Activated CD4-positive, alpha-beta memory T cell treated with anti-CD3 and anti-CD28 coated beads, Interleukin-2, amount 10 ng/mL, durations not matched to agents 7 days and 5 days (primary cell): ENCODE measurements around the gene SUSD1. TPM values are rescaled to one million over a fixed set of nuclear protein-coding genes. Genes with fewer than 3 reads are reported as not detected.

Experiments used
- CTCF ChIA-PET: fragments of 350-600 bp; sonication (Branson Sonifier 250); formaldehyde crosslinking; loops from one replicate; lab custom pipeline; 2021; ENCODE audit warnings: antibody characterized with exemption, inconsistent platforms; lab: Charles Lee
- POLR2A ChIA-PET: fragments of 350-600 bp; sonication (Branson Sonifier 250); formaldehyde crosslinking; loops from one replicate; lab custom pipeline; 2021; ENCODE audit warnings: antibody characterized with exemption; lab: Charles Lee
- DNase-seq: peaks from one replicate; pipeline ENCODE4 v3.0.0-alpha.2; 2020
- H3K27ac Mint-ChIP-seq: one replicate; pipeline ENCODE4 v1.8.0; 2021; ENCODE audit warnings: mild to moderate bottlenecking, mixed read lengths
- H3K27me3 Mint-ChIP-seq: one replicate; pipeline ENCODE4 v1.8.0; 2021; ENCODE audit warnings: mixed read lengths
- H3K36me3 Mint-ChIP-seq: one replicate; pipeline ENCODE4 v1.8.0; 2021; ENCODE audit warnings: low read depth, mixed read lengths
- H3K4me1 Mint-ChIP-seq: one replicate; pipeline ENCODE4 v1.8.0; 2021; ENCODE audit warnings: mixed read lengths
- H3K4me3 Mint-ChIP-seq: one replicate; pipeline ENCODE4 v1.8.0; 2021; ENCODE audit warnings: mild to moderate bottlenecking, mixed read lengths
- H3K9me3 Mint-ChIP-seq: one replicate; pipeline ENCODE4 v1.8.0; 2021; ENCODE audit warnings: mixed read lengths
- total RNA-seq, 2 experiments: library from RNA; stranded (reverse); gene quantifications; one replicate each; pipeline ENCODE4 v1.2.3, GENCODE V29; 2021

The SUSD1 gene
- total RNA-seq, 2 experiments from 2014 or later, result 18.4 TPM

GRCh38 chr9:112110094-112110776, 64.9 kb downstream of the SUSD1 start:
- ChIA-PET POLR2A (interaction anchor here (1.6 kb wide), 1 partner anchor 64 kb away, joined by 4 read pairs; the partner anchor contains the start of gene SUSD1), CTCF (interaction anchor here (0.6 to 1.3 kb wide), 3 partner anchors 9 to 250 kb away, joined by 4 to 6 read pairs (median 5); no protein-coding TSS in a partner anchor)
- Mint-ChIP-seq H3K36me3 (peaks cover 38% of the 10 kb centered on the region), H3K9me3 (no peaks in the 10 kb centered on the region), H3K4me3 (no peak overlapping the region), H3K27ac (no peak overlapping the region), H3K4me1 (no peaks in the 10 kb centered on the region), H3K27me3 (no peaks in the 10 kb centered on the region)
- no peak for DNase-seq

- Mint-ChIP-seq H3K9me3 (no peaks in the 10 kb centered on the region), H3K27me3 (no peaks in the 10 kb centered on the region), H3K36me3 (peaks cover 29% of the 10 kb centered on the region), H3K27ac (no peak overlapping the region), H3K4me3 (no peak overlapping the region), H3K4me1 (peaks cover 2% of the 10 kb centered on the region)
- CTCF ChIA-PET, result no interaction called here
- DNase-seq, result no peak
- POLR2A ChIA-PET, result no interaction called here
Observed at GRCh38 chr9:112104901-112105300, 70.2 kb downstream of the SUSD1 start.

- no peak overlapping the region for H3K27ac Mint-ChIP-seq
- no peak for DNase-seq
- H3K4me1 Mint-ChIP-seq, result peaks cover 2% of the 10 kb centered on the region
- H3K4me3 Mint-ChIP-seq, result no peak overlapping the region
- no peaks in the 10 kb centered on the region for H3K27me3 Mint-ChIP-seq
- ChIA-PET POLR2A (no interaction called here), CTCF (no interaction called here)
- no peaks in the 10 kb centered on the region for H3K9me3 Mint-ChIP-seq
- peaks cover 31% of the 10 kb centered on the region for H3K36me3 Mint-ChIP-seq
Observed at GRCh38 chr9:112104401-112104800, 70.7 kb downstream of the SUSD1 start.

- no peak for DNase-seq
- Mint-ChIP-seq H3K9me3 (no peaks in the 10 kb centered on the region), H3K27me3 (no peaks in the 10 kb centered on the region), H3K4me3 (no peak overlapping the region), H3K27ac (no peak overlapping the region), H3K4me1 (peaks cover 3% of the 10 kb centered on the region), H3K36me3 (peaks cover 28% of the 10 kb centered on the region)
- CTCF ChIA-PET, result interaction anchor here (1.6 to 3.1 kb wide), 2 partner anchors 10 to 230 kb away, joined by 4 to 7 read pairs; partner anchors contain the start of gene PTBP3
- POLR2A ChIA-PET, result no interaction called here
Observed at GRCh38 chr9:112103405-112103804, 71.7 kb downstream of the SUSD1 start.

GRCh38 chr9:112097712-112098688, 77.1 kb downstream of the SUSD1 start:
- peaks cover 37% of the 10 kb centered on the region for H3K4me1 Mint-ChIP-seq
- DNase-seq, result peak; percentile 74
- POLR2A ChIA-PET, result interaction anchor here (1.0 to 1.3 kb wide), 2 partner anchors 234 to 235 kb away, joined by 4 to 5 read pairs; partner anchors contain the start of gene PTBP3
- H3K9me3 Mint-ChIP-seq, result no peaks in the 10 kb centered on the region
- no peak overlapping the region for H3K4me3 Mint-ChIP-seq
- CTCF ChIA-PET, result interaction anchor here (0.6 to 8.0 kb wide), 28 partner anchors 8 to 451 kb away, joined by 3 to 84 read pairs (median 4); partner anchors contain the start of genes HSDL2 and PTBP3
- no peak overlapping the region for H3K27ac Mint-ChIP-seq
- peaks cover 24% of the 10 kb centered on the region for H3K36me3 Mint-ChIP-seq
- H3K27me3 Mint-ChIP-seq, result no peaks in the 10 kb centered on the region

- CTCF ChIA-PET, result interaction anchor here (1.1 to 8.0 kb wide), 4 partner anchors 20 to 284 kb away, joined by 3 to 84 read pairs (median 6); partner anchors contain the start of gene PTBP3
- H3K27ac Mint-ChIP-seq, result peak overlapping the region; percentile 18
- no peak for DNase-seq
- peaks cover 37% of the 10 kb centered on the region for H3K4me1 Mint-ChIP-seq
- POLR2A ChIA-PET, result interaction anchor here (2.5 kb wide), 1 partner anchor 284 kb away, joined by 9 read pairs; the partner anchor contains the start of gene HSDL2
- no peaks in the 10 kb centered on the region for H3K27me3 Mint-ChIP-seq
- H3K4me3 Mint-ChIP-seq, result peak overlapping the region; percentile 9
- no peaks in the 10 kb centered on the region for H3K9me3 Mint-ChIP-seq
- peaks cover 27% of the 10 kb centered on the region for H3K36me3 Mint-ChIP-seq
Observed at GRCh38 chr9:112094948-112095681, 80.0 kb downstream of the SUSD1 start.

- ChIA-PET POLR2A (interaction anchor here (0.9 to 1.5 kb wide), 4 partner anchors 10 to 285 kb away, joined by 3 to 10 read pairs (median 7); partner anchors contain the start of genes HSDL2 and PTBP3), CTCF (interaction anchor here (0.9 to 8.0 kb wide), 5 partner anchors 20 to 699 kb away, joined by 3 to 84 read pairs (median 6); partner anchors contain the start of gene PTBP3)
- H3K36me3 Mint-ChIP-seq, result peaks cover 24% of the 10 kb centered on the region
- H3K4me1 Mint-ChIP-seq, result peaks cover 37% of the 10 kb centered on the region
- no peaks in the 10 kb centered on the region for H3K27me3 Mint-ChIP-seq
- no peak overlapping the region for H3K4me3 Mint-ChIP-seq
- no peaks in the 10 kb centered on the region for H3K9me3 Mint-ChIP-seq
- DNase-seq, result no peak
- H3K27ac Mint-ChIP-seq, result no peak overlapping the region
Observed at GRCh38 chr9:112094241-112094640, 80.9 kb downstream of the SUSD1 start.

GRCh38 chr9:112093870-112094216, 81.3 kb downstream of the SUSD1 start:
- peaks cover 36% of the 10 kb centered on the region for H3K4me1 Mint-ChIP-seq
- no peak overlapping the region for H3K4me3 Mint-ChIP-seq
- CTCF ChIA-PET, result interaction anchor here (0.7 to 8.0 kb wide), 6 partner anchors 19 to 699 kb away, joined by 3 to 84 read pairs (median 4); partner anchors contain the start of gene PTBP3
- POLR2A ChIA-PET, result interaction anchor here (0.9 to 1.5 kb wide), 4 partner anchors 9 to 285 kb away, joined by 3 to 10 read pairs (median 7); partner anchors contain the start of genes HSDL2 and PTBP3
- peak overlapping the region; percentile 44 for H3K27ac Mint-ChIP-seq
- H3K27me3 Mint-ChIP-seq, result no peaks in the 10 kb centered on the region
- H3K9me3 Mint-ChIP-seq, result no peaks in the 10 kb centered on the region
- H3K36me3 Mint-ChIP-seq, result peaks cover 24% of the 10 kb centered on the region
- no peak for DNase-seq

- H3K9me3 Mint-ChIP-seq, result no peaks in the 10 kb centered on the region
- CTCF ChIA-PET, result interaction anchor here (0.7 to 8.0 kb wide), 6 partner anchors 19 to 700 kb away, joined by 3 to 84 read pairs (median 4); partner anchors contain the start of gene PTBP3
Observed at GRCh38 chr9:112093147-112093869, 81.8 kb downstream of the SUSD1 start.

GRCh38 chr9:112091810-112092209, 83.3 kb downstream of the SUSD1 start:
- H3K9me3 Mint-ChIP-seq, result no peaks in the 10 kb centered on the region
- no peak for DNase-seq
- H3K36me3 Mint-ChIP-seq, result peaks cover 19% of the 10 kb centered on the region
- peaks cover 31% of the 10 kb centered on the region for H3K4me1 Mint-ChIP-seq
- ChIA-PET CTCF (interaction anchor here (0.8 kb wide), 1 partner anchor 269 kb away, joined by 3 read pairs; no protein-coding TSS in a partner anchor), POLR2A (no interaction called here)
- no peaks in the 10 kb centered on the region for H3K27me3 Mint-ChIP-seq
- no peak overlapping the region for H3K27ac Mint-ChIP-seq
- no peak overlapping the region for H3K4me3 Mint-ChIP-seq

More at GRCh38 chr9:112093147-112093869, 81.8 kb downstream of the SUSD1 start:
- DNase-seq, result no peak
- Mint-ChIP-seq H3K4me1 (peaks cover 35% of the 10 kb centered on the region), H3K27me3 (no peaks in the 10 kb centered on the region), H3K36me3 (peaks cover 24% of the 10 kb centered on the region), H3K27ac (peak overlapping the region; percentile 44), H3K4me3 (no peak overlapping the region)
- POLR2A ChIA-PET, result interaction anchor here (0.9 to 1.5 kb wide), 4 partner anchors 9 to 286 kb away, joined by 3 to 10 read pairs (median 7); partner anchors contain the start of genes HSDL2 and PTBP3

GRCh38 chr9:112087506-112087905, 87.6 kb downstream of the SUSD1 start:
- Mint-ChIP-seq H3K9me3 (no peaks in the 10 kb centered on the region), H3K4me3 (no peak overlapping the region), H3K4me1 (peaks cover 2% of the 10 kb centered on the region), H3K27me3 (no peaks in the 10 kb centered on the region), H3K36me3 (peaks cover 12% of the 10 kb centered on the region), H3K27ac (no peak overlapping the region)
- CTCF ChIA-PET, result interaction anchor here (0.6 to 7.8 kb wide), 12 partner anchors 9 to 598 kb away, joined by 3 to 67 read pairs (median 3); no protein-coding TSS in a partner anchor
- no peak for DNase-seq
- POLR2A ChIA-PET, result interaction anchor here (0.6 to 1.1 kb wide), 2 partner anchors 246 to 359 kb away, joined by 3 to 4 read pairs; partner anchors contain the start of gene PTBP3
